ENCODE results near the gene P3H1. TPM values are rescaled to one million over a fixed set of nuclear protein-coding genes. Genes with fewer than 3 reads are reported as not detected.

P3H1 gene
- total RNA-seq, 4 donors from 2014 or later, result 11.5 to 119 (median 34.7) TPM

- DNase-seq, result no peak
- intact Hi-C loops (cut with DNase I; ENCODE audit: low total_unique reads), result no loop called here
Observed at GRCh38 chr1:42806171-42806570, 39.3 kb upstream of the P3H1 start.

GRCh38 chr1:42801832-42802473 is 35.1 kb upstream of the P3H1 start:
- no peaks in the 10 kb centered on the region for H3K9me3 ChIP-seq
- intact Hi-C loops (cut with DNase I; ENCODE audit: low total_unique reads), result no loop called here
- DNase-seq, result no peak
- no peaks in the 10 kb centered on the region for H3K27me3 ChIP-seq
- H3K36me3 ChIP-seq, result no peaks in the 10 kb centered on the region
- TF ChIP-seq CTCF (IDR thresholded peaks at IDR 0.05), result no peak
- TF ChIP-seq POLR2A (IDR thresholded peaks at IDR 0.05), result no peak
- H3K27ac ChIP-seq, result no peak overlapping the region
- no peaks in the 10 kb centered on the region for H3K4me1 ChIP-seq
- no peak overlapping the region for H3K4me3 ChIP-seq

More at GRCh38 chr1:42806171-42806570, 39.3 kb upstream of the P3H1 start:
- H3K27me3 ChIP-seq, result no peaks in the 10 kb centered on the region
- H3K27ac ChIP-seq, result peak overlapping the region; percentile 1 to 12
- H3K4me1 ChIP-seq, result no peaks in the 10 kb centered on the region
- no peaks in the 10 kb centered on the region for H3K36me3 ChIP-seq
- H3K4me3 ChIP-seq, result no peak overlapping the region
- H3K9me3 ChIP-seq, result no peaks in the 10 kb centered on the region
- TF ChIP-seq CTCF (IDR thresholded peaks at IDR 0.05), result no peak
- no peak for TF ChIP-seq POLR2A (IDR thresholded peaks at IDR 0.05)

- Histone ChIP-seq H3K4me3 (no peak overlapping the region), H3K4me1 (no peaks in the 10 kb centered on the region), H3K27me3 (no peaks in the 10 kb centered on the region), H3K27ac (no peak overlapping the region), H3K9me3 (no peaks in the 10 kb centered on the region), H3K36me3 (no peaks in the 10 kb centered on the region)
- TF ChIP-seq POLR2A (IDR thresholded peaks at IDR 0.05), result no peak
- no peak for TF ChIP-seq CTCF (IDR thresholded peaks at IDR 0.05)
- intact Hi-C loops (cut with DNase I; ENCODE audit: low total_unique reads), result no loop called here
- DNase-seq, result no peak
Observed at GRCh38 chr1:42797979-42798378, 31.2 kb upstream of the P3H1 start.

GRCh38 chr1:42797414-42797813 is 30.6 kb upstream of the P3H1 start:
- intact Hi-C loops (cut with DNase I; ENCODE audit: low total_unique reads), result no loop called here
- no peak overlapping the region for H3K27ac ChIP-seq
- DNase-seq, result no peak

More at GRCh38 chr1:42797414-42797813, 30.6 kb upstream of the P3H1 start:
- no peaks in the 10 kb centered on the region for H3K4me1 ChIP-seq
- H3K9me3 ChIP-seq, result no peaks in the 10 kb centered on the region
- H3K36me3 ChIP-seq, result no peaks in the 10 kb centered on the region
- H3K4me3 ChIP-seq, result no peak overlapping the region
- TF ChIP-seq POLR2A (IDR thresholded peaks at IDR 0.05) (no peak), CTCF (IDR thresholded peaks at IDR 0.05) (no peak)
- no peaks in the 10 kb centered on the region for H3K27me3 ChIP-seq

All from uterus (tissue), 4 donors.